K562 (cell line): Measurements from ENCODE around the gene BHMT2. TPM values are rescaled to one million over a fixed set of nuclear protein-coding genes. Genes with fewer than 3 reads are reported as not detected.

ENCODE experiments used
- ATAC-seq: fragments of 200-7000 bp; cut with Tn5 transposase; 3 replicates; pipeline ENCODE4 v1.9.1; 2020; ENCODE audit warnings: moderate library complexity
- BruUV-seq: library from RNA; stranded (reverse); fragments of 400-500 nt; replicated peaks from 2 replicates; lab custom pipeline; 2021; lab: Mats Ljungman, UMichigan
- CTCF ChIA-PET: fragments of 300-600 bp; formaldehyde crosslinking; extraction: SDS; loops from one replicate; lab custom pipeline; 2021; ENCODE audit warnings: low intra/inter-chr PET ratio; lab: Yijun Ruan, JAX
- POLR2A ChIA-PET: fragments of 300-600, 350-650 bp; sonication (Branson Sonifier 250); formaldehyde crosslinking; extraction: SDS; loops from one replicate; lab custom pipeline; 2021; ENCODE audit warnings: antibody characterized with exemption, inconsistent platforms; lab: Yijun Ruan, JAX
- DNase-seq, 4 experiments: peaks; one replicate each; pipeline versions ENCODE4 v3.0.0 to v3.0.0-alpha.2; 2011 to 2018; ENCODE audit warnings: low spot score in 3 of 4, mixed read lengths in 3 of 4; ENCODE audit errors: extremely low read depth in 1 of 4
- FAIRE-seq: peaks from 2 replicates; lab custom pipeline; 2011; peaks lifted over from hg19 to GRCh38; lab: Jason Lieb, UNC
- H2AFZ ChIP-seq: 2 replicates; pipeline ENCODE4 v1.6.0; 2011; ENCODE audit warnings: low read depth, low read length, control low read depth, inconsistent platforms
- H3K27ac ChIP-seq: fragments of 200-600 bp; 3 replicates; pipeline ENCODE4 v1.8.0; 2011; ENCODE audit warnings: low read depth, mild to moderate bottlenecking, control low read depth, inconsistent platforms, low read length, moderate library complexity, mixed read lengths; ENCODE audit errors: extremely low read depth
- H3K27me3 ChIP-seq, 2 experiments: fragments of 300-600 bp in 1 of 2; 2 replicates in 1 of 2; 3 replicates in 1 of 2; pipeline versions ENCODE4 v1.6.0 to v1.8.0; 2011; ENCODE audit warnings: inconsistent platforms in 2 of 2, low read length in 2 of 2, mild to moderate bottlenecking in 1 of 2, mixed read lengths in 1 of 2, moderate library complexity in 1 of 2; ENCODE audit not compliant: control insufficient read depth in 2 of 2, insufficient read depth in 2 of 2
- H3K36me3 ChIP-seq: fragments of 300-600 bp; 3 replicates; pipeline ENCODE4 v1.8.0; 2011; ENCODE audit warnings: mild to moderate bottlenecking, low read length, inconsistent platforms; ENCODE audit not compliant: control insufficient read depth, insufficient read depth
- H3K4me1 ChIP-seq, 2 experiments: fragments of 200-600 bp in 1 of 2; replicated peaks in 1 of 2; 2 replicates in 1 of 2; 3 replicates in 1 of 2; pipeline versions ENCODE4 v1.5.1 to v1.8.0; 2011; ENCODE audit warnings: inconsistent platforms in 2 of 2, low read length in 2 of 2, mild to moderate bottlenecking in 1 of 2, mixed read lengths in 1 of 2, moderate library complexity in 1 of 2; ENCODE audit not compliant: control insufficient read depth in 2 of 2, insufficient read depth in 2 of 2
- H3K4me2 ChIP-seq: 2 replicates; pipeline ENCODE4 v1.6.1; 2011; ENCODE audit warnings: low read length, control low read depth, inconsistent platforms, mixed read lengths; ENCODE audit not compliant: insufficient read depth
- H3K4me3 ChIP-seq: fragments of 200-600 bp; sonication (generic), shearing (Covaris generic); 2 replicates; pipeline ENCODE4 v1.5.1; 2016; ENCODE audit warnings: control low read depth, inconsistent platforms
- H3K79me2 ChIP-seq: fragments of 200-600 bp; 3 replicates; pipeline ENCODE4 v1.8.0; 2011; ENCODE audit warnings: low read length, inconsistent platforms; ENCODE audit not compliant: control insufficient read depth, insufficient read depth
- H3K9ac ChIP-seq, 2 experiments: 2 replicates each; pipeline versions ENCODE4 v1.6.0 to v1.6.1; 2011; ENCODE audit warnings: low read depth in 2 of 2, low read length in 2 of 2, control low read depth in 1 of 2, inconsistent platforms in 1 of 2, mild to moderate bottlenecking in 1 of 2, mixed read lengths in 1 of 2; ENCODE audit not compliant: insufficient read depth in 1 of 2
- H3K9me1 ChIP-seq: one replicate; pipeline ENCODE4 v1.6.0; 2011; ENCODE audit warnings: inconsistent platforms, mild to moderate bottlenecking, low read length, moderate library complexity; ENCODE audit not compliant: control insufficient read depth, insufficient read depth
- H3K9me3 ChIP-seq: replicated peaks from 2 replicates; pipeline ENCODE4 v1.5.1; 2011; ENCODE audit warnings: low read depth, low read length, inconsistent platforms; ENCODE audit not compliant: control insufficient read depth, insufficient read depth
- H4K20me1 ChIP-seq: replicated peaks from 2 replicates; pipeline ENCODE4 v1.6.1; 2011; ENCODE audit warnings: low read length, inconsistent platforms, mixed read lengths; ENCODE audit not compliant: control insufficient read depth, insufficient read depth
- ATF3 ChIP-seq, 2 experiments: fragments of 450-650 bp in 1 of 2; sonication (generic) in 1 of 2; formaldehyde crosslinking in 1 of 2; IDR thresholded peaks in 1 of 2; conservative IDR thresholded peaks in 1 of 2; 2 replicates each; pipeline versions ENCODE4 v1.6.1 to v1.8.1; 2016 to 2023; ENCODE audit warnings: mild to moderate bottlenecking in 2 of 2, moderate library complexity in 2 of 2, inconsistent platforms in 1 of 2, missing genetic modification reagents in 1 of 2
- BRCA1 ChIP-seq, 2 experiments: fragments of 450-650 bp in 1 of 2; sonication (generic) in 1 of 2; formaldehyde crosslinking in 1 of 2; IDR thresholded peaks; 2 replicates each; pipeline versions ENCODE4 v1.5.0 to v1.6.1; 2017 to 2020; ENCODE audit warnings: mild to moderate bottlenecking in 1 of 2, missing genetic modification reagents in 1 of 2
- CEBPB ChIP-seq: fragments of 450-650 bp; IDR thresholded peaks from 2 replicates; pipeline ENCODE4 v1.6.1; 2016; ENCODE audit warnings: missing genetic modification characterization, missing compliant biosample characterization
- HDAC8 ChIP-seq: fragments of 450-650 bp; IDR thresholded peaks from 2 replicates; pipeline ENCODE4 v1.6.1; 2016; ENCODE audit warnings: mild to moderate bottlenecking, missing genetic modification characterization, moderate library complexity, missing compliant biosample characterization
- HINFP ChIP-seq: fragments of 450-650 bp; conservative IDR thresholded peaks from 2 replicates; pipeline ENCODE4 v1.6.1; 2016; ENCODE audit warnings: missing genetic modification characterization, low read depth, mild to moderate bottlenecking, control low read depth, missing compliant biosample characterization
- MBD2 ChIP-seq: sonication (generic); IDR thresholded peaks from 2 replicates; pipeline ENCODE4 v1.6.1; 2016; ENCODE audit warnings: low read depth, borderline replicate concordance
- RBM14 ChIP-seq: fragments of 200-400 bp; formaldehyde crosslinking; IDR thresholded peaks from 2 replicates; pipeline ENCODE4 v1.6.1; 2018; ENCODE audit warnings: low read depth, mild to moderate bottlenecking, low read length, moderate library complexity, borderline replicate concordance; ENCODE audit not compliant: insufficient read depth
- RHOXF2B ChIP-seq: fragments of 250-450 bp; sonication (Bioruptor Pico); conservative IDR thresholded peaks from 2 replicates; pipeline ENCODE4 v1.5.1; 2021
- SPI1 ChIP-seq: IDR thresholded peaks from 2 replicates; pipeline ENCODE4 v1.6.1; 2011; ENCODE audit warnings: low read depth, low read length, control low read depth, borderline replicate concordance
- TCF15 ChIP-seq: fragments of 250-450 bp; sonication (Bioruptor Pico); IDR thresholded peaks from 2 replicates; pipeline ENCODE4 v1.8.0; 2022; ENCODE audit warnings: moderate library complexity, mild to moderate bottlenecking, inconsistent platforms
- TOE1 ChIP-seq, 2 experiments: fragments of 450-650 bp in 1 of 2; sonication (generic) in 1 of 2; formaldehyde crosslinking in 1 of 2; IDR thresholded peaks; 2 replicates each; pipeline versions ENCODE4 v1.7.1 to v1.8.0; 2016 to 2022; ENCODE audit warnings: borderline replicate concordance in 2 of 2, mild to moderate bottlenecking in 2 of 2, antibody characterized with exemption in 1 of 2, inconsistent platforms in 1 of 2, low read depth in 1 of 2, missing genetic modification reagents in 1 of 2, moderate library complexity in 1 of 2
- ZBTB7A ChIP-seq: IDR thresholded peaks from 2 replicates; pipeline ENCODE4 v1.6.1; 2011; ENCODE audit warnings: low read depth, mild to moderate bottlenecking, low read length, moderate library complexity, borderline replicate concordance; ENCODE audit not compliant: control insufficient read depth
- ZNF140 ChIP-seq: fragments of 250-450 bp; sonication (Bioruptor Pico); IDR thresholded peaks from 2 replicates; pipeline ENCODE4 v1.8.0; 2021; ENCODE audit warnings: moderate library complexity, mild to moderate bottlenecking, inconsistent platforms
- WGBS: fragments of 100-300 bp; shearing (Covaris generic); methylation state at CpG from one replicate; pipeline ENCODE4 v1.1.6; 2016; ENCODE audit warnings: low coverage, mixed read lengths; ENCODE audit not compliant: insufficient coverage; ENCODE audit errors: missing lambda C conversion rate; 5-methylcytosine and 5-hydroxymethylcytosine counted together
- in situ Hi-C: fragments of 300-500 bp; cut with MboI; formaldehyde crosslinking; loops from 4 replicates; pipeline ENCODE4 v1.15.0; 2018; ENCODE audit warnings: inconsistent platforms, mixed read lengths
- intact Hi-C: fragments of 100-400 bp; cut with micrococcal nuclease; formaldehyde crosslinking; loops from 2 replicates; pipeline ENCODE4 v1.14.2; 2022
- polyA plus RNA-seq, 8 experiments: library from polyadenylated mRNA; depleted of rRNA in 4 of 8; stranded (reverse) in 5 of 8; unstranded in 3 of 8; fragments of >200 nt; fragmentation: Nextera tagmentation in 2 of 8; fragmentation: Illumina TruSeq in 1 of 8; extraction: Ambion mirVana in 2 of 8; extraction: Trizol in 1 of 8; gene quantifications; 2 replicates each; pipeline versions ENCODE4 v1.2.1 to v1.2.3, GENCODE V29; 2011 to 2014; ENCODE audit warnings: inconsistent platforms in 1 of 8, missing spikeins in 1 of 8
- total RNA-seq, 7 experiments: library from RNA; depleted of rRNA in 6 of 7; stranded (reverse); fragments of >200 nt in 6 of 7; fragmentation: Illumina TruSeq in 2 of 7; extraction: Trizol in 2 of 7; gene quantifications; 2 replicates each; pipeline versions ENCODE4 v1.2.1 to v1.2.3, GENCODE V29; 2011 to 2021; ENCODE audit warnings: low replicate concordance in 1 of 7
- TF ChIP-seq, protein P1 (sequence below): fragments of 250-450 bp; sonication (Bioruptor Pico); IDR thresholded peaks from 2 replicates; pipeline ENCODE4 v1.9.0; 2021; ENCODE audit warnings: mild to moderate bottlenecking, inconsistent platforms

The BHMT2 gene
- total and polyA plus RNA-seq, 9 of the 15 experiments (the other 6 are each of a cell fraction or from before 2014, with no cell fraction given): not detected

GRCh38 chr5:79130781-79131180, 61.2 kb downstream of the BHMT2 start:
- in situ Hi-C loops: loop anchor here (5.0 to 10.0 kb wide), 2 partner anchors 103 to 334 kb away; no protein-coding TSS in a partner anchor
- Histone ChIP-seq H3K4me1 (peaks cover 3% of the 10 kb centered on the region in 2 experiments; a peak in 1 of 5 replicates), H3K36me3 (no peaks in the 10 kb centered on the region), H3K27me3 (no peaks in the 10 kb centered on the region), H3K9ac (no peak overlapping the region), H3K9me3 (no peaks in the 10 kb centered on the region), H3K79me2 (no peaks in the 10 kb centered on the region), H3K9me1 (no peaks in the 10 kb centered on the region), H2AFZ (no peak overlapping the region), H3K4me3 (no peak overlapping the region), H4K20me1 (no peaks in the 10 kb centered on the region), H3K27ac (no peak overlapping the region), H3K4me2 (no peak overlapping the region)
- CTCF ChIA-PET: interaction anchor here (5.0 kb wide), 1 partner anchor 106 kb away, joined by 62 read pairs; no protein-coding TSS in a partner anchor
- TF ChIP-seq SPI1 (no peak), RBM14 (no peak), ZNF140 (CRISPR knock-in tag) (no peak), CEBPB (no peak), HDAC8 (tag) (no peak), ATF3 (IDR thresholded peaks at IDR 0.05) (no peak), ATF3 (CRISPR knock-in tag; conservative IDR thresholded peaks at IDR 0.05) (no peak), HINFP (tag) (no peak), ZBTB7A (no peak), MBD2 (no peak), RHOXF2B (CRISPR knock-in tag) (no peak), TOE1 (IDR thresholded peaks at IDR 0.05; ENCODE audit: borderline replicate concordance) (no peak), TOE1 (CRISPR knock-in tag; IDR thresholded peaks at IDR 0.05; ENCODE audit: borderline replicate concordance, low read depth) (no peak), TCF15 (CRISPR knock-in tag) (no peak), BRCA1 (IDR thresholded peaks at IDR 0.05) (no peak), BRCA1 (CRISPR knock-in tag; IDR thresholded peaks at IDR 0.05) (no peak)
- TF ChIP-seq, protein P1, sequence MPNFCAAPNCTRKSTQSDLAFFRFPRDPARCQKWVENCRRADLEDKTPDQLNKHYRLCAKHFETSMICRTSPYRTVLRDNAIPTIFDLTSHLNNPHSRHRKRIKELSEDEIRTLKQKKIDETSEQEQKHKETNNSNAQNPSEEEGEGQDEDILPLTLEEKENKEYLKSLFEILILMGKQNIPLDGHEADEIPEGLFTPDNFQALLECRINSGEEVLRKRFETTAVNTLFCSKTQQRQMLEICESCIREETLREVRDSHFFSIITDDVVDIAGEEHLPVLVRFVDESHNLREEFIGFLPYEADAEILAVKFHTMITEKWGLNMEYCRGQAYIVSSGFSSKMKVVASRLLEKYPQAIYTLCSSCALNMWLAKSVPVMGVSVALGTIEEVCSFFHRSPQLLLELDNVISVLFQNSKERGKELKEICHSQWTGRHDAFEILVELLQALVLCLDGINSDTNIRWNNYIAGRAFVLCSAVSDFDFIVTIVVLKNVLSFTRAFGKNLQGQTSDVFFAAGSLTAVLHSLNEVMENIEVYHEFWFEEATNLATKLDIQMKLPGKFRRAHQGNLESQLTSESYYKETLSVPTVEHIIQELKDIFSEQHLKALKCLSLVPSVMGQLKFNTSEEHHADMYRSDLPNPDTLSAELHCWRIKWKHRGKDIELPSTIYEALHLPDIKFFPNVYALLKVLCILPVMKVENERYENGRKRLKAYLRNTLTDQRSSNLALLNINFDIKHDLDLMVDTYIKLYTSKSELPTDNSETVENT: no peak
- no peak for FAIRE-seq
- WGBS: 8% methylated on average over 6 of the region's 6 CpGs
- POLR2A ChIA-PET: interaction anchor here (0.6 kb wide), 1 partner anchor 107 kb away, joined by 3 read pairs; no protein-coding TSS in a partner anchor
- intact Hi-C loops: loop anchor here (5.0 kb wide), 4 partner anchors 107 to 952 kb away; partner anchors contain the start of gene JMY
- ATAC-seq: no peak
- no peak for DNase-seq
- BruUV-seq: no TSS peak
